HG02884 (cell line): ENCODE measurements around the gene LZTR1.
A peak's percentile ranks its signal among the peaks of the same experiment; 100 is the strongest.
"Not testable (repeated sequence)": the region's sequence is repeated elsewhere in the genome, so short reads cannot be mapped to it uniquely, and the experiment has no call there.

Experiments used
- ATAC-seq: cut with Tn5 transposase; IDR thresholded peaks from one replicate; pipeline ENCODE4 v1.9.1; 2021; ENCODE audit warnings: mild to moderate bottlenecking, moderate library complexity; ENCODE audit not compliant: unreplicated experiment

Gene LZTR1

DNA sequence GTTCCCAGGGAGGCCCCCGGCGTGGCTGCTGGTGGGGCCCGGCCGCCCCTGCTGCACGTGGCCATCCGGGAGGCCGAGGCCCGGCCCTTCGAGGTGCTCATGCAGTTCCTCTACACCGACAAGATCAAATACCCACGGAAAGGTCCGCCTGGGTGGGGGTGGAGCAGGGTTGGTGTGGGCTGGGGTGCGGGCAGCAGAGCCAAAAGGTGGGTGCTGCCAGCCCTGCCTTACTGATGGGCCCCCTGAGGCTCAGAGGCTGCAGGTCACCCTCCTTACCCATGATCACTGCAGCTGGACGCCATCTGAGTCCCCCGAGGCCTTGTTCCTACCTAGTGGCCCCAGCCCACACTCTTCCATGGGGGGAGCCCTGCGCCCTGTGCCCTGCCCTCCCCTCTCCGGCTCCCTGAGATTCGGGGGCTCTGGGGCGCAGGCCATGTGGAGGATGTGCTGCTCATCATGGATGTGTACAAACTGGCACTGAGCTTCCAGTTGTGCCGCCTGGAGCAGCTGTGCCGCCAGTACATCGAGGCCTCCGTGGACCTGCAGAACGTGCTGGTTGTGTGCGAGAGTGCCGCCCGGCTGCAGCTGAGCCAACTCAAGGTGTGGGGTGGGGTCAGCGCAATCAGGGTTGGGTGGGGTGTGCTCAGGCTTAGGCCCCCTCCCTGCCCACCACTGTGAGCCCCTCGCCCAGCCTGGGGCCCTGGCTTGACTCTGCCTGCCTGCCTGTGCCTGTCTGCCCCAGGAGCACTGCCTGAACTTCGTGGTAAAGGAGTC, 12.2 kb downstream of the LZTR1 start:
- ATAC-seq, result no peak

DNA sequence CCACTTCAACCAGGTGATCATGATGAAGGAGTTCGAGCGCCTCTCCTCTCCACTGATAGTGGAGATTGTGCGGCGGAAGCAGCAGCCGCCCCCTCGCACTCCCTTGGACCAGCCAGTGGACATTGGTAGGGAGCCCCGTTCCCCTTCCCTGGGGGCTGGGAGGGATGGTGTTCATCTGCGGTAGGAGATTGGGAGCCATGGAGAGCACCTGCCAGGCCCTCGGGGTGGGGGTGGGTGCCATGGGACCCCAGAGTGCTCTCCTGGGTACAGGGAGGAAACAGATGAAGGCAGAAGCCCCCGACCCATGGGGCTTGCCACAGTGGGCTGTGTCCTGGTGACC, 12.8 kb downstream of the LZTR1 start:
- ATAC-seq, result no peak

DNA sequence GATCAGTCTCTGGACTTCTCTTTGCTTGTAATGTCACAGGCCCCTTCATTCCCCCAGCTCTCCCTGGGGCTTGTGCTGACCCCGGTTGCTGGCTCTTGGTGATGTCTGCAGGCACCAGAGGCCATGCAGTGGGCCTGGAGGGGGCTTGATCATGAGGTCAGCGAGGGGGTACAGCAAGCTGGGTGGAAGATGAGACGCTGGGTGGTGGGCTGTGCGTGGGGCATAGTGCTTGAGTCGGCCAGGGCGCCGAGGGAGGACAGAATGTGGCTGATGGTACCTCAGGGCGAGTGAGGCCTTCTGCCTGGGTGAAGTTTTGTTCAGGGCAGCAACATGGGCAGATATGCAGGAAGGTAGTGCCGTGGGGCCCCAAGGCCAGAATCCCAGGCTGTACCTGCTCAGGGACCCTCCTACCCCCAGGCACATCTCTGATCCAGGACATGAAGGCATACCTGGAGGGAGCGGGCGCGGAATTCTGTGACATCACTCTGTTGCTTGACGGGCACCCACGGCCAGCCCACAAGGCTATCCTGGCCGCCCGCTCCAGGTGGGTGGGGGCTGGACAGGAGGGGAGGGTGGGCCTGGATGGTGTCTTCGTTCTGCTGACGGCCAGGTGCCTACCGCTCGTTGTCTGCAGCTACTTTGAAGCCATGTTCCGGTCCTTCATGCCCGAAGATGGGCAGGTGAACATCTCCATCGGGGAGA, 13.4 kb downstream of the LZTR1 start:
- no peak for ATAC-seq

DNA sequence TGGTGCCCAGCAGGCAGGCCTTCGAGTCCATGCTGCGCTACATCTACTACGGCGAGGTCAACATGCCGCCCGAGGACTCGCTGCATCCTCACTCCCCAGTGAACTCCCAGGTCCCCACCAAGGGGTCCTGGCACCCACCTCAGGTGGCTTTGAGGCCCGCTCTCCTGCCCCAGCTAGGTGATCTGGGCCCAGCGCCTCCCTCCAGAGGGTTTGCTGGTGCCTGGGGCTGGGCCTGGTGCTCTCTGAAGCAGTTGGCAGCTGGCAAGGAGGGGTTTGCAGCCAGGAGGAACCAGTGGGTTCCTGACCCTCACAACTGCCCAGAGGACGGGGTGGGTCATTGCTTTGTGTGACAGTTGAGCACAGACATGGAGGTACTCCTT, 13.9 kb downstream of the LZTR1 start:
- no peak for ATAC-seq

DNA sequence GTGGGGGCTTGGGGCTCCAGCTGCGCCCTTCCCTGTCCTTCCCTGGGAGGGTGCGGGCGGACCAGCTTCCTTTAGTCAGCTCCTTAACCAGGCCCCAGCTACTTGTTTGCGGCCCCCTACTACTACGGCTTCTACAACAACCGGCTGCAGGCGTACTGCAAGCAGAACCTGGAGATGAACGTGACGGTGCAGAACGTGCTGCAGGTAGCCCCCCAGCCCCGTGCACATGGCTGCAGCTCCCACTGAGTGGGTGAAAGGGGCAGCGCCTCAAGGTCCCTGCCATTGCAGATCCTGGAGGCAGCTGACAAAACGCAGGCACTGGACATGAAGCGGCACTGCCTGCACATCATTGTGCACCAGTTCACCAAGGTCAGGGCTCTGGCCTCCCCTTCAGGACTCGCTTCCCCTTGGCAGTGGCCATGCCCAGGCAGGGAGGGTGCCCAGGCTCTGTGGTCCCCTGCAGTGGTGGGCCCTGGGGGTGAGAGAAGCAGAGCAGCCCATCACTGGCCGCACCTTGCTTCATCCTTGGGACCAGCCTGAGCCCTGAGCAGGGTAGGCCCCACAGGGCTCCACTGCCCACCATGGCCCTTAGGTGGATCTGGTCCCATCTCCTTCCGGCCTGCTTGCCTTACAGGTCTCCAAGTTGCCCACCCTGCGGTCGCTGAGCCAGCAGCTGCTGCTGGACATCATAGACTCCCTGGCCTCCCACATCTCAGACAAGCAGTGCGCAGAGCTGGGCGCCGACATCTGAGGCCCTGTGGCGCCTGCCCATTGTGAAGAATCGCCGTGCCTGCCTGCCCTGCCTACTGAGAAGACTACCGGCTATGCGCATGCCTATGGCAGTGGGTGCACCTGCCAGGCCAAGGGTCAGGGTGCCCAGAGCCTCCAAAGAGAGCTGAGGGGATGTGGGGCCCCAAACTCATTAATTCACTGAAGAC, 14.8 kb downstream of the LZTR1 start:
- no peak for ATAC-seq

DNA sequence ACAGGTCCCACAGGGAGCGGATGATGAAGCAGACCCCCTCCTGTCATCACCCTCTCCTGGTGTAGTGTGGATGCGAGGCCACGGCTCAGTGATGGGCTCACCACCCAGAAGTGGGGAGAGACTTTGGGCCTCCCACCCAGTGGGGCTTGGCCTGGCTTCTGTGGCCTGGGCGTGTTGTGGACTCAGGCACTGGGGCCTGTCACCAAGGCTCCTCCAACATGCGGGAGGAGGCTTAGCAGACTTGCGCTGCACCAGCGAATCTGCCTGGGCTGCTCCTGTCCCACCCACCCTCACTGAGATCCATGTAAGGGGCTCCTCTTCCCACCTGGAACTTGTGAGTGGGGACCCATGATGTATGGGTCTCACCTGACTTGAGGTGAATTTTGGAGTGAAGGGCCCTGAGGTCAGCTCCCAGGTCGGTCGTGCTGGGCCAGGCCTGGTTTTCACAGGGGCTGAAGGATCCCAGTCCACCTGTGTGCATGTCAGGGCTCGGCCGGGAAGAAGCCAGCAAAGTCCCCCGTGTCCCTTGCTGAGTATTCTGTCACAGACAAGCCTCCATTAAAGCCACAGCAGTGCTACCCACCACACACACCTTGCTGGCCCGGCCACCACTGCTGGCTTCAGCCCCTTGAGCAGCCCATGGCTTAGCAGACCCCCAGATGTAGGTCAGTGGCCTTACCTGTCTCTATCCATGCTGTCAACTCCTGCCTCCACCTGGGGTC, 15.6 kb downstream of the LZTR1 start:
- no peak for ATAC-seq

DNA sequence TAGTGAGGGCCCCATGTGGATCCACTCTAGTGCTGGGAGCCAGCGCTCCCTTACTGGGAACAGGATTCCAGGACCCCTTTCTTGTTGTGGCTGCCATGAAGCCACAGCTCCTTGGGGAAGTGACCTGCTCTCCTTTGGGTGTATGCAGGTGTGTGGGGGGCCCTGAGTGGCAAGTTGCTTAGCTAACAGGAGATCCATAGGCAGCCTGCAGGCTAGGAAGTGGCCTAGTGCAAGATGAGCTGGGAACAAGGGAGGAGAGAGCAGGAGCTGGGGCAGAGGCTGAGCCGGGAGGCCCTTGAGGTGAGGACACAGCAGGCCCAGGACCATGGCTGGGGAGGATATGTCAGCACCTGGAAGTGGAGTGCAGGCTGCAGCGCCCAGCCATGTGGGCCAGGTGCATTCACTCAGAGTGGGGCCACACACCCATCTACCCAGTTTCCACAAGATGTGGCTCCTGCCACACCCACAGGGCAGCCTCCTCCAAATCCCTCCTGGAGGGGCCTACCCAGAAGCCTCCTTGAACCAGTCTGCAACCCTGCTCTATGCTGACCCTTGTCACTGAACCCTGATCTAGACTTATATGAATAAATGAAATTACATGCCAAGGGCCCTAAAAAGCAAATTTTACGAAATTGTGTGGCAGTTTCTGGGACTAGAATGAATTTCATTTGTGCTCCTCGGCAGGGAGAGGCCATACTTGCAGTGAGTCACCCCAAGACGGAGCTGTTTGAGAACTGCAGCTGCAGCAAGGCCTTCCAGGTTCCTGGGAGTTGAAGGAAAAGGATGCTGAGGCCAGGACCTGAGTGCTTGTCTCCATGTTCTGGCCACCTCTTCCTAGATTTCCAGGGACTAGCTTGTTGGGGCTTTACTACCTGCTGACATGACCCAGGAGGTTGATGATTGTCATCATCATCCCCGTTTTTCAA, 16.6 kb downstream of the LZTR1 start:
- ATAC-seq, result no peak

DNA sequence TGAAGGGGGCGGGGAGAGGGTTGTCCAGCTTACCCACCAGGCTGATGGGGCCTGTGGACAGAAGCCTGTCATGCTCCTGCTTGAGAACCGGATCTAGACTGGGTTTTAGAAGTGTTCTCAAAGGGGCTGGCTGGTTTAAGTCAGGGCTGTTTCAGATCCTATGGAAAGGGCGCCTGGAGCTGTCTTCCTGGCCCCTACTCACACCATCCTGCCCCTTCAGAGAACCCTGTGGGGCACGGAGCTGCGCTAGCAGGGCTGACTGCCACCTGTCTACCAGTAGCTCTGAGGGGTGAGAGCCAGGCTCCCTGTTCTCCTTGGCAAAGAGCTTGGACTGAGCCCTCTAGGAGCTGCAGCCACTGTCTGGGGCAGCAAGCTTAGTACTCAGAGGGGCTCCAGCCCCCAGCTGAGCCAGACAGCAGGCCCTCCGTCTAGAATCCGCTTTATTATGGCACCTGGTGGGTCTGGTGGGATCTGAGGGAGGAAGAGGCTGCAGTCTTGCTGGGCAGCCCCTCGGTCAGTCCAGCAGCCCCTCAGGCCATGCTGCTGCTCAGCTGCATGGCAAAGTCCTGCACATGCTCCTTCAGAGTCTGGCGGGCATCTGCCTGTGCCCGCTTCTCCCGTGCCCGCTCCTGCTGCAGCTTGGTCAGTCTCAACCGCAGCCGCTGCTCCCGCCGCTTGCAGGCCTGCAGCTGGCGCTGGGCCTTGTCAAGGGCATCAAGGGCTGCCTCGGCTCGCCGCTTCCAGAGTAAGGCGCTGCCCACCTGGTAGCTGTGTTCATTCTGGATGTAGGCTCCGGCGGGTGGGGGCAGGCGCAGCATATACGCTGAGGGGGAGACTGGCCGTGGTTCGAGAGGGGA, 17.5 kb downstream of the LZTR1 start:
- no peak for ATAC-seq

DNA sequence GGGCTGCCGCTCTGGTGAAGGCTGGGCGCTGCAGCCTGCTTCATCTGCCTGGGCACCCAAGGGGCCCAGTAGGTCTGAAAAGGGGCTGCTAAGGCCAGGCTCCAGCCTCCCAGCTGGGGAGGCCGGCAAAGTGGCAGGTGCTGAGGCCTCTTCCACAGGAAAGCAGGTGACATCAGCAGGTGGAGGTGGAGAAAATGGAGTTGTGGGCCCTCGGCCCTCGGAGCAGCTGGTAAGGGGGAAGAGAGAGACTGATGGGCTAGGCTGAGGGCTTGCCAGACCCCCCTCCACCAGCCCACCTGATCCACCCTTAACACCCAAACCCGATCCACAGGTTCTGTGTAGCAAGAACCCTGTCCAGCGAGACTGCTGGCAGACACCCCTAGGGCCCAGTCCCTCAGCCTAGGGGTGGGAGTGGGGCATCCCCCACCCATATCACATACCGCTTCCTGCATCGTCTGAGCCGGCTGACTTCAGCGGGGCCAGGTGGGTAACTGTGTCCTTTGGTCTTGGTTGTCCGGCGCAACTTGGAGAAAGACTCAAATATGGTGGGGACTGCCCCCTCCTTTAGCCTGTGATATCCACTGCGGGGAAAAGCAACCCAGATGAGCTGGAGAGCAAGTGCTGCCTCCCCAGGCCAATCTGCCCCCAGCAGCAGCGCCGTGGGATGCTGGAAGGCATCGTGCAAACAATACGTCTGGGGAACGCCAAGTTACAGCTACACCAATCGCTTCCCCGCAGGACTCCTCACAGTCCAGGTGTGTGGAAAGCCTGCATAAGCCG, 18.3 kb downstream of the LZTR1 start:
- no peak for ATAC-seq

DNA sequence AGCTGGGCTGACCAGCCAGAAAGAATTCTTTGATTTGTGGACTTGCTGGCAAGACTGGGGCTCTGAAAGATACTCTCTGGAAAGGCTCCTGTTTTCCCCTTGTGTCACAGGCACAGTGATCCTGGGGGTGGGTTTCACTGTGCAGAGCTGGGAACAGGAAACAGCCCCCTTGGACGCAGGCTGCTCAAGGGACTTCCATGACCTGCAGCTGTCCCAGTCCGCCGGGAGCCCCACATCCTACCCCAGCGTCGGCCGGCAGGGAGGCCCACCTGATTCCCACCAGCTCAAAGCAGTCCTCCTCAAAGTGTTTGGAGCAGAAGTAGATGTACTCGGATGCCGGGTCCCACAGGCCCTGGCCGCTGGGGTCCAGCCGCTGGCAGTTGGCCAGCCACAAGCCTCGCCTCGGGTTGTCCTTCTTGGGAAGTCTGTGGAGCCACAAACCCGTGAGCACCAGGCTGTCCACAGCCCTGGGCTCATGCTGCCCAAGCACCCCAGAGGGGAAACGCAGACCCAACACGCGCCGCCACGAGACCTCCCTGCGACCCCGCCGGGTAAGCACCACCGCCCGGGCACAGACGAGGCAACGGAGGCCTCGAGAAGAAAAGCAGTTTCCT, 19.0 kb downstream of the LZTR1 start:
- ATAC-seq, result no peak

DNA sequence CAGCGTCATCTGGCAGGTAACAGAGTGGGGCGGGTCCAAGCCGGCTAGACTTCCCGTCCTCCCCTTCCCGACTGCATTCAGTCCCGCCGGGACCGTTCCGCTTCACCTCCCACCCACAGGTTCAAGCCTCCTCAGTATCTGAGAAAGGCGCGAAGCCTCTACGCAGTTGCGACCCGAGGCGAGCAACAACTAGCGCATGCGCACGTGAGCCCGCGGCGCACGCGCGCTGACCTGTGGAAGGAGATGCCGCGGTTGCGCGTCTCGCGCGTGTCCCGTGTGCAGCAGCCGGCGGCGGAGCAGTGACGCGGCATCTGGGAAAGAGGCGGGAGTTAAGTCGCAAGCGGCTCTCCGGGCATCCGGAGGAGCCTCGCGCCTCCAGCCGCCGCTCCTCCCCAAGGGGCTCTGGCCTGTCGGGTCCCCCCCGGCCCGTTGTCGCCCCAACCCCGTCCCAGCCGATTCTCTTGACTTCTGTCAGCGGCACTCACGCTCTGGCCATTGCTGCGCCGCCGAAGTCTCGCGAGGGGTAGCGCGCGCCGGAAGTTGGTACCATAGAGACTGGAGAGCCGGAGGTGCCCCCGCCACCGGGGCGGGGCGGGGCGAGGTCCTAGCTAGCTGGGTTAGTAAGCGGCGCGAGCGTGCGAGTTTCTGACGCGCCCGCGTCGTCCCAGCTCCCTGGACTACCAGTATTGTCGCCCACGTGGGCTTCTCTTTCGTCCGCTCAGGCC, 19.7 kb downstream of the LZTR1 start, which contains the start of gene THAP7:
TSS of gene THAP7 (minus strand) at position 518 of the 725 bp plus-strand sequence. CDS start at position 311, 207 bp downstream.
- ATAC-seq, result peak; percentile 72

DNA sequence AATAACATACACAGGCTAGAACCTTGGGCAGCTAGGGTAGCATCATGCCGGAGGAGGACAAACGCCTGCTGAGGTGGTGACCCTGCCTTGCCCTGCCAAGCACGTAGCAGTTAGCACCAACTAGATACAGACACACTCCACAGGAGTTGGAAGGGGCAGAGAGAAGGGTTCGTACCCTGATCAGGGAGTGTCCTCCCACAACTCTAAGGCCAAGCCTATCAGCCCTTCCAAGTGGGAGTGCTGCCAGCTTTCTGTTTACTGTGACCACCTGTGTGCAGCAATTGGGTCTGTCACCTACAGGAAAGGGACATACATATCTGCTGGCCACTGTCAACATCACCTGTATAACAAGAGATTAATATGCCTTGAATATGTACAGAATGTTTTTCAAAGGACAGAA, 21.7 kb downstream of the LZTR1 start:
- no peak for ATAC-seq

DNA sequence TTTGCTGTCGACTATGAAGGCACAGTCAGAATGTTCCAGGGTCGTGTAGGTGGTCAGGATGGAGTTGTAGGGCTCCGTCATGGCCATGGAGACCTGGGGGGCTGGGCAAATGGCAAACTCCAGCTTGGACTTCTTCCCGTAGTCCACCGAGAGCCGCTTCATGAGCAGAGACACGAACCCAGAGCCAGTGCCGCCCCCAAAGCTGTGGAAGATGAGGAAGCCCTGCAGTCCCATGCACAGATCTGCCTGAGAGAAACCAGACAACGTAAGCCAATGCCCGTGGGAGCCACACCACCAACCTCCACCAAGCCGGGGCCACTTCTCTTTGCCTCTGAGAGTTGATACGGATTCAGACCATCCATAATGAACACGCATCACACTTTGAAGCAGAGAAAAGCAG, 27.1 kb downstream of the LZTR1 start:
- ATAC-seq, result not testable (repeated sequence)

DNA sequence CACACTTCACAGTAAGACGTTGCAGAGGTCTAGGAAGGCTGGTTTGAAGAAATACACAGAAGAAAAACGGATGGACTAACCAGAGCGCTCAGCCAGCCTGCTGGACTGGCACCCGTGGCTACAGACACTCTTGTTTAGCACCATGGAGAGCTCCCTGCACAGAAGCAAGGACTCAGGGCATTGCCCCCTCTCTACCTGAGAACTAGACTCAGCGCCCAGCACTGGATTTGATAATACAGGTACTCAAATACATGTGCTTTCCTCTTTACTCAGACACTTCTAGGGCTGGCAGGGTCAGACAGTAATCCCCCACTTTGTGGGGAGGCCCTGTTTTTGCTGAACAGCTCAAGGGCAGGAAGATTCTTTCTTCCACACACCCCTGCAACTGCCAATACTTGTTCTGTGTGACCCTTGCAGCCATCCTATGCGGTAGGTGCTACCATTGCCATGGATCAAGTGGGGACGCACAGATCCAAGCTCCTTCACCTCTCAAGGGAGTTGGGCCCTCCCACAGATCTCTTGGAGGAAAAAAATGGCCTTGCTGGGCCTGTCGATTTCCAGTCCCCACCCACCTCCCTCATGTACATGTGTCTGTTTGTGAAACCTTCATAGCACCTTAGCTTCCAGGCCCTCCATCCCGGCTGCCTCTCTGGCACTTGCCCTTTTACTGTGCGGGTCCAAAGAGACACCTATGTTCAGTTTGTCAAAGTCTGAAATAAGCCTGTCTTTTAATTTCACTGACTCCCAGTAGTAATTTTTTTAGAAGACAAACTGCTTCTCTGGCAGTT, 27.7 kb downstream of the LZTR1 start:
- ATAC-seq, result no peak

DNA sequence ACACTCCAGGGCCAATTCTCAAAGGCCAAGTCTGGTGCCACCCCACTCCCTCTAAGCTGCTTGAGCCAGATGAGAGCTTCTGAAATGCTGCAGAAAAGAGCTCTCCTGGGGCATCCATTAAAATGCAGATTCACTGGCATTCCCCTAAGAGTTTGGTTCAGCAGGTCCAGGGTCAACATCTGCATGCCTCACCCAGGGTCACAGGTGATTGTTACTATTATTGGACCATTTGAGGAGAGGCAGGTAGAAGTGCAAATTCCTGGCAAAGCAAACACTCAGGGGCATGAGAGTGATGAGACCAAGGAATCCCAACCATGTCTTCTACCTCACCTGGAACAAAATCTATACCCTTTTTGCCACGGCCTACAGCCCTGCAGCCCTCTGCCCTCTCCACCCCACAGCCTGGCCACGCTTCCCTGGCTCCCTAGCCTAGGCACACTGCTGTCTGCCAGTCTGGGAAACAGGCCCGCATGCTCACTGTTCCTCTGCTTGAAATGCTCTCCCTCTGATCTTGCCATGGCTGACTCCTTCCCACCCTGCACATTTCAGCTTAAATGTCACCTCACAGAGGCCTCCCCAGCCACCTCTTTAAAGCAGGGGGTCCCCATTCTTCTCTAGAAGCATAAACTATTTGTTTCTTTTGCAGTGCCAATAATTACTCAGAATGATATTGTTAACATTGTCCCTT, 28.5 kb downstream of the LZTR1 start:
- ATAC-seq, result no peak
